Measurements from ENCODE around the gene DCUN1D1. TPM values are rescaled to one million over a fixed set of nuclear protein-coding genes. Genes with fewer than 3 reads are reported as not detected.

Gene DCUN1D1
- total RNA-seq, 2 experiments from 2014 or later = 12.7 to 43.9 TPM

GRCh38 chr3:182949688-182950087 is 30.6 kb downstream of the DCUN1D1 start:
- Histone ChIP-seq H3K4me3 (ENCODE audit: low read depth, low read length, poor library complexity, severe bottlenecking) (no peak overlapping the region), H4K20me1 (ENCODE audit: insufficient read depth, low read length) (no peaks in the 10 kb centered on the region), H3K9me3 (ENCODE audit: low read length) (0 out of 2 replicates have a peak, but pooled peaks cover 6% of the 10 kb centered on the region), H3K27ac (ENCODE audit: low read depth, low read length, poor library complexity, severe bottlenecking) (no peak overlapping the region), H3K4me1 (ENCODE audit: insufficient read depth, low read length, poor library complexity, severe bottlenecking) (no peaks in the 10 kb centered on the region), H3K79me2 (ENCODE audit: insufficient read depth, low read depth, low read length) (no peaks in the 10 kb centered on the region), H2AFZ (ENCODE audit: low read length) (no peak overlapping the region), H3K9me2 (ENCODE audit: insufficient read depth, low read length) (no peaks in the 10 kb centered on the region), H3K4me2 (ENCODE audit: low read length) (no peak overlapping the region), H3K36me3 (ENCODE audit: insufficient read depth, low read length) (peaks cover 57% of the 10 kb centered on the region)
- POLR2A ChIA-PET = interaction anchor here (0.6 kb wide), 1 partner anchor 45 kb away, joined by 4 read pairs; no protein-coding TSS in a partner anchor
- TF ChIP-seq EZH2phosphoT487 (IDR thresholded peaks at IDR 0.05; ENCODE audit: borderline replicate concordance, low read depth, low read length) = no peak
- TF ChIP-seq CTCF (conservative IDR thresholded peaks at IDR 0.05; ENCODE audit: low read length) = no peak
- no TSS peak for BruUV-seq (replicated peaks)
- CTCF ChIA-PET (ENCODE audit: unreplicated experiment) = no interaction called here
- intact Hi-C loops (cut with micrococcal nuclease; ENCODE audit: unreplicated experiment) = no loop called here
- DNase-seq (ENCODE audit: low spot score) = no peak

GRCh38 chr3:182948305-182948704 is 32.0 kb downstream of the DCUN1D1 start:
- Histone ChIP-seq H3K36me3 (ENCODE audit: insufficient read depth, low read length) (peaks cover 51% of the 10 kb centered on the region), H3K4me1 (ENCODE audit: insufficient read depth, low read length, poor library complexity, severe bottlenecking) (no peaks in the 10 kb centered on the region), H4K20me1 (ENCODE audit: insufficient read depth, low read length) (no peaks in the 10 kb centered on the region), H3K4me3 (ENCODE audit: low read depth, low read length, poor library complexity, severe bottlenecking) (no peak overlapping the region), H3K4me2 (ENCODE audit: low read length) (no peak overlapping the region), H3K9me2 (ENCODE audit: insufficient read depth, low read length) (no peaks in the 10 kb centered on the region), H3K79me2 (ENCODE audit: insufficient read depth, low read depth, low read length) (no peaks in the 10 kb centered on the region), H3K27ac (ENCODE audit: low read depth, low read length, poor library complexity, severe bottlenecking) (no peak overlapping the region), H3K9me3 (ENCODE audit: low read length) (0 out of 2 replicates have a peak, but pooled peaks cover 6% of the 10 kb centered on the region), H2AFZ (ENCODE audit: low read length) (no peak overlapping the region)
- DNase-seq (ENCODE audit: low spot score) = no peak
- TF ChIP-seq EZH2phosphoT487 (IDR thresholded peaks at IDR 0.05; ENCODE audit: borderline replicate concordance, low read depth, low read length) (no peak), CTCF (conservative IDR thresholded peaks at IDR 0.05; ENCODE audit: low read length) (no peak; the same call in 1 of the 2 replicates)
- intact Hi-C loops (cut with micrococcal nuclease; ENCODE audit: unreplicated experiment) = no loop called here
- ChIA-PET CTCF (ENCODE audit: unreplicated experiment) (no interaction called here), POLR2A (interaction anchor here (0.6 kb wide), 1 partner anchor 280 kb away, joined by 3 read pairs; no protein-coding TSS in a partner anchor)
- BruUV-seq (replicated peaks) = no TSS peak

- peaks cover 47% of the 10 kb centered on the region for H3K36me3 ChIP-seq (ENCODE audit: insufficient read depth, low read length)
- DNase-seq (ENCODE audit: low spot score) = peak; percentile 41
- intact Hi-C loops (cut with micrococcal nuclease; ENCODE audit: unreplicated experiment) = no loop called here
- no peak overlapping the region for H3K27ac ChIP-seq (ENCODE audit: low read depth, low read length, poor library complexity, severe bottlenecking)
- POLR2A ChIA-PET = interaction anchor here (0.6 kb wide), 1 partner anchor 280 kb away, joined by 3 read pairs; no protein-coding TSS in a partner anchor
- H3K79me2 ChIP-seq (ENCODE audit: insufficient read depth, low read depth, low read length) = no peaks in the 10 kb centered on the region
- TF ChIP-seq EZH2phosphoT487 (IDR thresholded peaks at IDR 0.05; ENCODE audit: borderline replicate concordance, low read depth, low read length) (no peak), CTCF (conservative IDR thresholded peaks at IDR 0.05; ENCODE audit: low read length) (peak; percentile 68)
- CTCF ChIA-PET (ENCODE audit: unreplicated experiment) = no interaction called here
- BruUV-seq (replicated peaks) = no TSS peak
- 0 out of 2 replicates have a peak, but pooled peaks cover 3% of the 10 kb centered on the region for H3K9me3 ChIP-seq (ENCODE audit: low read length)
- no peaks in the 10 kb centered on the region for H4K20me1 ChIP-seq (ENCODE audit: insufficient read depth, low read length)
- H3K4me2 ChIP-seq (ENCODE audit: low read length) = no peak overlapping the region
- no peaks in the 10 kb centered on the region for H3K4me1 ChIP-seq (ENCODE audit: insufficient read depth, low read length, poor library complexity, severe bottlenecking)
- H3K4me3 ChIP-seq (ENCODE audit: low read depth, low read length, poor library complexity, severe bottlenecking) = no peak overlapping the region
- no peaks in the 10 kb centered on the region for H3K9me2 ChIP-seq (ENCODE audit: insufficient read depth, low read length)
- H2AFZ ChIP-seq (ENCODE audit: low read length) = no peak overlapping the region
Observed at GRCh38 chr3:182947888-182948287, 32.5 kb downstream of the DCUN1D1 start.
